Right lobe of liver (tissue), 6 donors: ENCODE results near the gene UBASH3B. TPM values are rescaled to one million over a fixed set of nuclear protein-coding genes. Genes with fewer than 3 reads are reported as not detected.

Experiments used
- ATAC-seq, 4 donors: fragments of 200-7000 bp; cut with Tn5 transposase; one replicate each; pipeline ENCODE4 v1.9.1; 2020; ENCODE audit warnings: mild to moderate bottlenecking in 4 of 4, moderate library complexity in 4 of 4
- DNase-seq, 3 donors: peaks; one replicate each; pipeline ENCODE4 v3.0.0-alpha.2; 2020
- H3K27ac ChIP-seq, 3 donors: fragments of 200-600 bp; one replicate each; pipeline ENCODE4 v1.8.0; 2022
- H3K27me3 ChIP-seq, 2 donors: fragments of 200-600 bp; one replicate each; pipeline ENCODE4 v1.8.0; 2022
- H3K36me3 ChIP-seq, 4 donors: fragments of 200-600 bp; sonication (generic) in 1 of 4; one replicate each; pipeline versions ENCODE4 v1.5.1 to v1.8.0; 2017 to 2022; ENCODE audit warnings: control low read depth in 1 of 4
- H3K4me1 ChIP-seq, 4 donors: fragments of 200-600 bp; sonication (generic) in 1 of 4; one replicate each; pipeline versions ENCODE4 v1.5.1 to v1.8.0; 2017 to 2022; ENCODE audit warnings: control low read depth in 1 of 4
- H3K4me3 ChIP-seq, 3 donors: fragments of 200-600 bp; one replicate each; pipeline ENCODE4 v1.8.0; 2022
- H3K9me3 ChIP-seq, 4 donors: fragments of 200-600 bp; sonication (generic) in 1 of 4; one replicate each; pipeline versions ENCODE4 v1.5.1 to v1.8.0; 2017 to 2022; ENCODE audit warnings: control low read depth in 1 of 4
- POLR2A ChIP-seq: fragments of 450-650 bp; IDR thresholded peaks from one replicate; pipeline ENCODE4 v1.6.1; 2017; ENCODE audit warnings: antibody characterized with exemption, mild to moderate bottlenecking
- WGBS: methylation state at CpG from one replicate; pipeline ENCODE4 v1.1.6; 2018; ENCODE audit warnings: low coverage, low lambda C conversion rate; ENCODE audit not compliant: insufficient coverage; ENCODE audit errors: missing lambda C conversion rate; 5-methylcytosine and 5-hydroxymethylcytosine counted together
- intact Hi-C, 2 donors: fragments of 100-400 bp; cut with DNase I; formaldehyde crosslinking; loops; one replicate each; pipeline versions ENCODE4 v1.11.2 to v1.14.1; 2022
- total RNA-seq, 6 experiments: library from RNA; depleted of rRNA in 2 of 6; stranded (reverse); fragments of >200 nt in 2 of 6; fragmentation: NEBNext Ultra II Directional in 3 of 6; extraction: Animal tissue kit (Norgen Biotek cat#: 25700) in 3 of 6; gene quantifications; one replicate each; pipeline versions ENCODE4 v1.1.0 to v1.2.4, GENCODE V29; 2016 to 2023
- TF ChIP-seq, protein P1 (sequence below), 4 donors: fragments of 200-600 bp in 3 of 4; fragments of 450-650 bp in 1 of 4; IDR thresholded peaks; one replicate each; pipeline versions ENCODE4 v1.5.1 to v1.8.0; 2016 to 2022; ENCODE audit warnings: antibody characterized with exemption in 4 of 4, mild to moderate bottlenecking in 2 of 4
- donor health status: DM: no; HTN: yes; CAD: no.
- donor health status: DM: no; HTN: no; CAD: no.
- donor health status: DM: no; HTN: no; CAD: no.
- donor health status: DM: no; HTN: yes; CAD: no.
- donor health status: DM: no; HTN: yes; CAD: no.

The UBASH3B gene
- total RNA-seq, 6 experiments from 2014 or later: 1.7 to 10.5 (median 2.4) TPM

- Histone ChIP-seq H3K4me1 (no peaks in the 10 kb centered on the region), H3K9me3 (no peaks in the 10 kb centered on the region), H3K4me3 (no peak overlapping the region), H3K27ac (no peak overlapping the region), H3K27me3 (no peaks in the 10 kb centered on the region), H3K36me3 (no peaks in the 10 kb centered on the region)
- DNase-seq (no peak), ATAC-seq (no peak)
- intact Hi-C loops: no loop called here
- TF ChIP-seq, protein P1, sequence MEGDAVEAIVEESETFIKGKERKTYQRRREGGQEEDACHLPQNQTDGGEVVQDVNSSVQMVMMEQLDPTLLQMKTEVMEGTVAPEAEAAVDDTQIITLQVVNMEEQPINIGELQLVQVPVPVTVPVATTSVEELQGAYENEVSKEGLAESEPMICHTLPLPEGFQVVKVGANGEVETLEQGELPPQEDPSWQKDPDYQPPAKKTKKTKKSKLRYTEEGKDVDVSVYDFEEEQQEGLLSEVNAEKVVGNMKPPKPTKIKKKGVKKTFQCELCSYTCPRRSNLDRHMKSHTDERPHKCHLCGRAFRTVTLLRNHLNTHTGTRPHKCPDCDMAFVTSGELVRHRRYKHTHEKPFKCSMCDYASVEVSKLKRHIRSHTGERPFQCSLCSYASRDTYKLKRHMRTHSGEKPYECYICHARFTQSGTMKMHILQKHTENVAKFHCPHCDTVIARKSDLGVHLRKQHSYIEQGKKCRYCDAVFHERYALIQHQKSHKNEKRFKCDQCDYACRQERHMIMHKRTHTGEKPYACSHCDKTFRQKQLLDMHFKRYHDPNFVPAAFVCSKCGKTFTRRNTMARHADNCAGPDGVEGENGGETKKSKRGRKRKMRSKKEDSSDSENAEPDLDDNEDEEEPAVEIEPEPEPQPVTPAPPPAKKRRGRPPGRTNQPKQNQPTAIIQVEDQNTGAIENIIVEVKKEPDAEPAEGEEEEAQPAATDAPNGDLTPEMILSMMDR (IDR thresholded peaks at IDR 0.05): no peak
- TF ChIP-seq POLR2A: no peak
- WGBS: 57% methylated on average over 3 of the region's 3 CpGs
These were observed 120.3 kb downstream of the UBASH3B start for GRCh38 chr11:122775675-122776271.

- intact Hi-C loops: no loop called here
- ATAC-seq: no peak
These were observed 121.0 kb downstream of the UBASH3B start for GRCh38 chr11:122776546-122776945.

DNA sequence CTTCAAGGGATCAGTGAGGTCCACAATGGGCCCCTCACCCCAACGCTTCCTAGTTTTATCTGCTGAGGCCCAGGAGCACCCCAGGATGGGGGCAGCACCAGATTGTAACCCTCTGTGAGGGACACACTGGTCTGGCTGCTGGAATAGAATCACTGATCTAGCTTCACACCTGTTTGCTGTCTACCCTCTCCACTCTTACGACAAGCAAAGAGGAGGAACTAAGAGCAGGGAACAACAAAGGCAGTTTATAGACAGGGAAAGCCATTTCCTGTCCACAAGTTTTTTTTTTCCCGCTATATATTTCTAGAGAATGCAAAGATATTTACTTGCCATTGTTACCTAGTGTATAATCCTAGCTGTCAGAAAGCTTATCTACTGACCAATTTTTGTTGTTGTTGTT lies 121.8 kb downstream of the UBASH3B start:
- no peaks in the 10 kb centered on the region for H3K4me1 ChIP-seq
- no peak overlapping the region for H3K27ac ChIP-seq
- ATAC-seq (no peak), DNase-seq (no peak)
- TF ChIP-seq POLR2A: no peak
- TF ChIP-seq, protein P1 (IDR thresholded peaks at IDR 0.05): no peak
- no peaks in the 10 kb centered on the region for H3K36me3 ChIP-seq
- intact Hi-C loops: no loop called here
- WGBS: 46% methylated on average over 2 of the region's 3 CpGs
- no peak overlapping the region for H3K4me3 ChIP-seq
- no peaks in the 10 kb centered on the region for H3K9me3 ChIP-seq
- H3K27me3 ChIP-seq: no peaks in the 10 kb centered on the region

More at GRCh38 chr11:122776546-122776945, 121.0 kb downstream of the UBASH3B start:
- 90% methylated on average over 4 of the region's 4 CpGs for WGBS
- TF ChIP-seq, protein P1 (IDR thresholded peaks at IDR 0.05): no peak
- no peak for TF ChIP-seq POLR2A
- Histone ChIP-seq H3K27me3 (no peaks in the 10 kb centered on the region), H3K27ac (no peak overlapping the region), H3K36me3 (no peaks in the 10 kb centered on the region), H3K4me1 (no peaks in the 10 kb centered on the region), H3K9me3 (no peaks in the 10 kb centered on the region), H3K4me3 (no peak overlapping the region)
- no peak for DNase-seq

- no peak overlapping the region for H3K4me3 ChIP-seq
- H3K9me3 ChIP-seq: no peaks in the 10 kb centered on the region
- ATAC-seq: no peak
- H3K27me3 ChIP-seq: peaks cover 0 to 4% of the 10 kb centered on the region in 2 donors
- no peak overlapping the region for H3K27ac ChIP-seq
- no peaks in the 10 kb centered on the region for H3K36me3 ChIP-seq
- intact Hi-C loops: no loop called here
- no peak for DNase-seq
- no peaks in the 10 kb centered on the region for H3K4me1 ChIP-seq
- 55% methylated on average over 2 of the region's 2 CpGs for WGBS
- TF ChIP-seq, protein P1 (IDR thresholded peaks at IDR 0.05): no peak
- no peak for TF ChIP-seq POLR2A
These were observed 122.6 kb downstream of the UBASH3B start for GRCh38 chr11:122778148-122778547.
